Measurements from ENCODE around the gene TSR3. TPM values are rescaled to one million over a fixed set of nuclear protein-coding genes. Genes with fewer than 3 reads are reported as not detected.
A peak's percentile ranks its signal among the peaks of the same experiment; 100 is the strongest.

The TSR3 gene
- total and polyA plus RNA-seq, 3 experiments from 2014 or later, result 91.8 to 109 (median 102) TPM

DNA sequence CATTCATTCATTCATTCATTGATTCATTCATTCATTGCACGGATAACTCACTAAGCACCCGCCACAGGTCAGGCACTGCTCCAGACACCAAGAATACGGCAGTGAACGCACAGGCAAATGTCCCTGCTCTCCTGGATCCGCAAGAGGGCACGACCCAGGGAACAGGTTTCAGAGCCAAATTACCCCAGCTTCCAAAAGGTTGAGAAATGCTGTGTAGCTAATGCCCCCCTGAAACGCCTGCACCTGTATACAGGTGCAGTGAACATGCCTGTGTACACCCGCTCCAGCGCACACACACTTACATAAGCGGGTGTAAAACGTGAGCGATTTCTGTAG, 51.8 kb downstream of the TSR3 start:
- Histone ChIP-seq H3K27ac (ENCODE audit: low read depth, low read length) (peak overlapping the region; percentile 81), H3K9me3 (ENCODE audit: low read length) (no peaks in the 10 kb centered on the region), H3K27me3 (ENCODE audit: insufficient read depth, low read length, poor library complexity, severe bottlenecking) (no peaks in the 10 kb centered on the region), H3K4me1 (ENCODE audit: insufficient read depth, low read length) (peaks cover 15% of the 10 kb centered on the region), H3K36me3 (ENCODE audit: insufficient read depth, low read length) (no peaks in the 10 kb centered on the region), H3K4me3 (ENCODE audit: low read length) (no peak overlapping the region)
- no peaks in the 10 kb centered on the region for H3K36me3 Mint-ChIP-seq
- POLR2A ChIA-PET, result no interaction called here
- H3K9me3 Mint-ChIP-seq, result no peaks in the 10 kb centered on the region
- peaks cover 11 to 31% (median 14%) of the 10 kb centered on the region in 3 donors for H3K4me1 Mint-ChIP-seq
- CTCF ChIA-PET, result interaction anchor here (1.1 to 1.7 kb wide), 3 partner anchors 10 to 64 kb away, joined by 3 to 5 read pairs (median 4); partner anchors contain the start of gene UBE2I
- H3K4me3 Mint-ChIP-seq, result no peak overlapping the region
- no peak for DNase-seq
- no peak overlapping the region for H3K27ac Mint-ChIP-seq
- H3K27me3 Mint-ChIP-seq, result peaks cover 11 to 28% of the 10 kb centered on the region in 2 donors

Other genes with a start within 250 kb of the TSR3 start
- gene CACNA1H, start 198.8 kb downstream of the TSR3 start, total RNA-seq, result under 1 TPM; 0.31 to 0.42 TPM
- 0.40 TPM for gene CACNA1H, start 198.8 kb downstream of the TSR3 start, polyA plus RNA-seq
- gene TPSG1, start 126.6 kb downstream of the TSR3 start, total RNA-seq, result not detected
- gene TPSG1, start 126.6 kb downstream of the TSR3 start, polyA plus RNA-seq, result not detected
- not detected for gene TPSB2, start 121.7 kb downstream of the TSR3 start, total RNA-seq
- gene TPSB2, start 121.7 kb downstream of the TSR3 start, polyA plus RNA-seq, result not detected
- not detected for gene TPSAB1, start 111.2 kb downstream of the TSR3 start, total RNA-seq
- gene TPSAB1, start 111.2 kb downstream of the TSR3 start, polyA plus RNA-seq, result not detected
- not detected for gene TPSD1, start 95.8 kb downstream of the TSR3 start, total RNA-seq
- gene TPSD1, start 95.8 kb downstream of the TSR3 start, polyA plus RNA-seq, result not detected
- 100 to 1,000 TPM; 238 to 257 TPM for gene UBE2I, start 42.2 kb downstream of the TSR3 start, total RNA-seq
- gene UBE2I, start 42.2 kb downstream of the TSR3 start, polyA plus RNA-seq, result 101 TPM
- 1 to 10 TPM; 7.2 to 7.5 TPM for gene BAIAP3, start 18.2 kb downstream of the TSR3 start, total RNA-seq
- gene BAIAP3, start 18.2 kb downstream of the TSR3 start, polyA plus RNA-seq, result 8.3 TPM
- 10 to 100 TPM; 32.3 to 34.4 TPM for gene GNPTG, start 53 bp upstream of the TSR3 start, total RNA-seq
- gene GNPTG, start 53 bp upstream of the TSR3 start, polyA plus RNA-seq, result 63.3 TPM
- 10 to 100 TPM; 32.9 to 38.0 TPM for gene UNKL, start 62.8 kb upstream of the TSR3 start, total RNA-seq
- 8.1 TPM for gene UNKL, start 62.8 kb upstream of the TSR3 start, polyA plus RNA-seq
- gene UQCC4, start 68.9 kb upstream of the TSR3 start, total RNA-seq, result 10 to 100 TPM; 27.0 to 27.2 TPM
- 33.7 TPM for gene UQCC4, start 68.9 kb upstream of the TSR3 start, polyA plus RNA-seq
- under 1 TPM; 0.33 to 0.48 TPM for gene PERCC1, start 79.2 kb upstream of the TSR3 start, total RNA-seq
- gene PERCC1, start 79.2 kb upstream of the TSR3 start, polyA plus RNA-seq, result not detected
- 1 to 10 TPM; 2.3 to 2.8 TPM for gene CCDC154, start 92.7 kb upstream of the TSR3 start, total RNA-seq
- not detected for gene CCDC154, start 92.7 kb upstream of the TSR3 start, polyA plus RNA-seq
- 10 to 100 TPM; 52.8 to 59.1 TPM for gene CLCN7, start 123.2 kb upstream of the TSR3 start, total RNA-seq
- 29.3 TPM for gene CLCN7, start 123.2 kb upstream of the TSR3 start, polyA plus RNA-seq
- not detected for gene PTX4, start 137.1 kb upstream of the TSR3 start, total RNA-seq
- not detected for gene PTX4, start 137.1 kb upstream of the TSR3 start, polyA plus RNA-seq
- 10 to 100 TPM; 84.7 to 84.9 TPM for gene TELO2, start 141.5 kb upstream of the TSR3 start, total RNA-seq
- 14.0 TPM for gene TELO2, start 141.5 kb upstream of the TSR3 start, polyA plus RNA-seq
- 10 to 100 TPM; 27.1 to 30.9 TPM for gene TMEM204, start 181.8 kb upstream of the TSR3 start, total RNA-seq
- gene TMEM204, start 181.8 kb upstream of the TSR3 start, polyA plus RNA-seq, result 68.4 TPM

Measured in CD8-positive, alpha-beta memory T cell (primary cell).